Upper lobe of right lung (tissue), 1 donor: ENCODE results near the gene SIDT2. TPM values are rescaled to one million over a fixed set of nuclear protein-coding genes. Genes with fewer than 3 reads are reported as not detected.

Experiments used
- ATAC-seq: fragments of 200-7000 bp; cut with Tn5 transposase; one replicate; pipeline ENCODE4 v1.9.1; 2020; ENCODE audit warnings: mild to moderate bottlenecking, moderate library complexity
- DNase-seq: peaks from one replicate; pipeline ENCODE4 v3.0.0-alpha.2; 2020
- H3K27ac ChIP-seq: fragments of 200-600 bp; one replicate; pipeline ENCODE4 v1.8.0; 2022
- H3K27me3 ChIP-seq: fragments of 200-600 bp; one replicate; pipeline ENCODE4 v1.8.0; 2022; ENCODE audit warnings: mild to moderate bottlenecking
- H3K36me3 ChIP-seq: fragments of 200-600 bp; one replicate; pipeline ENCODE4 v1.8.0; 2022
- H3K4me1 ChIP-seq: fragments of 200-600 bp; one replicate; pipeline ENCODE4 v1.8.0; 2022
- H3K4me3 ChIP-seq: fragments of 200-600 bp; one replicate; pipeline ENCODE4 v1.8.0; 2022; ENCODE audit warnings: mild to moderate bottlenecking
- H3K9me3 ChIP-seq: fragments of 200-600 bp; one replicate; pipeline ENCODE4 v1.8.0; 2022
- intact Hi-C: fragments of 100-400 bp; cut with DNase I; formaldehyde crosslinking; loops from one replicate; pipeline ENCODE4 v1.11.0; 2022
- total RNA-seq: library from RNA; stranded (reverse); fragmentation: NEBNext Ultra II Directional; extraction: Animal tissue kit (Norgen Biotek cat#: 25700); gene quantifications from one replicate; pipeline ENCODE4 v1.2.1, GENCODE V29; 2021
- TF ChIP-seq, protein P1 (sequence below): fragments of 200-600 bp; IDR thresholded peaks from one replicate; pipeline ENCODE4 v1.8.0; 2022; ENCODE audit warnings: antibody characterized with exemption
- donor health status: DM: no; HTN: yes; CAD: no; lungs with severe emphysema.

Gene SIDT2
- total RNA-seq, 1 donor from 2014 or later, result 107 TPM

DNA sequence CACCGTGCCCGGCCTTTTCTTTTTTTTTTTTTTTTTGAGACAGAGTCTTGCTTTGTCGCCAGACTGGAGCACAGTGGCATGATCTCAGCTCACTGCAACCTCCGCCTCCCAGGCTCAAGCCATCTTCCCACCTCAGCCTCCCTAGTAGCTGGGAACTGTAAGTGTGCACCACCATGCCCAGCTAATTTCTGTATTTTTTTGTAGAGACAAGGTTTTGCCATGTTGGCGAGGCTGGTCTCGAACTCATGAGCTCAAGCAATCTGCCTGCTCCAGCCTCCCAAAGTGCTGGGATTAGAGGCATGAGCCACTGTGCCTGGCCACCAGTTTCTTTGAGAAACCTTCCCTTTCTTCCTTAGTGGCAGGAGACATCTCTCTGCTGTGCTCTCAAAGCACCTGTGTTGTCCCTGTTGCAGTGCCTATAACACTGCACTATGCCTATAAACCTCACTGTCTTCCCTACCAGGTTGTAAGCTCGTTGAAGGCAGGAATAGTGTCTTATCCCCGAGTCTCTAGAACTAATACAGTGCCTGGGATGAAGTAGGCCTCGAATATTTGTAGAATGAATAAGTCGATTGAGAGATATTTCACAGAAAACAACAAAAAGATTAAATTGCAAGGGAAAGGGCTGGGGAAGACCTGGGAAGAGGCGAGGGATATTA is 34.3 kb downstream of the SIDT2 start:
- intact Hi-C loops, result no loop called here
- no peaks in the 10 kb centered on the region for H3K27me3 ChIP-seq
- H3K36me3 ChIP-seq, result peaks cover 44% of the 10 kb centered on the region

DNA sequence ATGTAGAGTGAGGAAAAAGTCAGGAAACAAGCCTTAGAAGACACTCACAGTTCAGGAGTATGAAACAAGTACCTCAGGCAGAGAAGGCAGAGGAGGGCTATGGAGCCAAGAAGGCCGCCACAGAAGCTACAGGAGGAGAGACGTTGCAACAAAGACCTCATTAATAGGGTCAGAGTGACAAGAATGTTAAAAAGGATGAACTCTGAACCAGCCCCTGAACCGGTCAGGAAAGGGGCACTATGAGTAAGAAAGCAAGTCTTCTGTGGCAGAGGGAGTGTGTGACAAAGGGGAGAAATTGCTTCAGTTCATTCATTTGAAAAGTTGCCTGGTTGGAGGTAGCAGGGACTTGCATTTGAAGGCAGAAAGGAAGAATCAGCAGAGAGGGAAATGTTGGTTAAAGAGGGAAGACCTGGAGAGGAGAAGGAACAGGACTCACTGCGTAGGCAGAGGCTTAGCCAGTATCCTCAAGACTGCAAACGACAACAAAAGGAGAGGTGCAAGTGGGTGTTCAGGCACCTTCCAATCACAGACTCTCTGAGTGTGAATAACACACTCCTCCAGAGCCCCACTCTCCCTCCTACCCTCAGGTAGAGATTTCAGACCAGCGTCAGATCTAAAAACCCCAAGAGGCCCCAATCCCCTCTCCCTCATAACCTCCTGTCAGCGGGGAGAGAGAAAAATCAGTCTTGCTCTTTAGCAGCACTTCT is 36.0 kb downstream of the SIDT2 start:
- TF ChIP-seq, protein P1, sequence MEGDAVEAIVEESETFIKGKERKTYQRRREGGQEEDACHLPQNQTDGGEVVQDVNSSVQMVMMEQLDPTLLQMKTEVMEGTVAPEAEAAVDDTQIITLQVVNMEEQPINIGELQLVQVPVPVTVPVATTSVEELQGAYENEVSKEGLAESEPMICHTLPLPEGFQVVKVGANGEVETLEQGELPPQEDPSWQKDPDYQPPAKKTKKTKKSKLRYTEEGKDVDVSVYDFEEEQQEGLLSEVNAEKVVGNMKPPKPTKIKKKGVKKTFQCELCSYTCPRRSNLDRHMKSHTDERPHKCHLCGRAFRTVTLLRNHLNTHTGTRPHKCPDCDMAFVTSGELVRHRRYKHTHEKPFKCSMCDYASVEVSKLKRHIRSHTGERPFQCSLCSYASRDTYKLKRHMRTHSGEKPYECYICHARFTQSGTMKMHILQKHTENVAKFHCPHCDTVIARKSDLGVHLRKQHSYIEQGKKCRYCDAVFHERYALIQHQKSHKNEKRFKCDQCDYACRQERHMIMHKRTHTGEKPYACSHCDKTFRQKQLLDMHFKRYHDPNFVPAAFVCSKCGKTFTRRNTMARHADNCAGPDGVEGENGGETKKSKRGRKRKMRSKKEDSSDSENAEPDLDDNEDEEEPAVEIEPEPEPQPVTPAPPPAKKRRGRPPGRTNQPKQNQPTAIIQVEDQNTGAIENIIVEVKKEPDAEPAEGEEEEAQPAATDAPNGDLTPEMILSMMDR, result no peak
- H3K27ac ChIP-seq, result no peak overlapping the region
- no peaks in the 10 kb centered on the region for H3K9me3 ChIP-seq
- DNase-seq (no peak), ATAC-seq (no peak)
- no peak overlapping the region for H3K4me3 ChIP-seq
- H3K4me1 ChIP-seq, result peaks cover 11% of the 10 kb centered on the region
- peaks cover 60% of the 10 kb centered on the region for H3K36me3 ChIP-seq
- intact Hi-C loops, result no loop called here
- no peaks in the 10 kb centered on the region for H3K27me3 ChIP-seq

More for the DNA sequence above, 34.3 kb downstream of the SIDT2 start:
- Histone ChIP-seq H3K27ac (no peak overlapping the region), H3K4me1 (no peaks in the 10 kb centered on the region), H3K9me3 (no peaks in the 10 kb centered on the region), H3K4me3 (no peak overlapping the region)
- TF ChIP-seq, protein P1, result no peak
- DNase-seq, result no peak
- no peak for ATAC-seq

DNA sequence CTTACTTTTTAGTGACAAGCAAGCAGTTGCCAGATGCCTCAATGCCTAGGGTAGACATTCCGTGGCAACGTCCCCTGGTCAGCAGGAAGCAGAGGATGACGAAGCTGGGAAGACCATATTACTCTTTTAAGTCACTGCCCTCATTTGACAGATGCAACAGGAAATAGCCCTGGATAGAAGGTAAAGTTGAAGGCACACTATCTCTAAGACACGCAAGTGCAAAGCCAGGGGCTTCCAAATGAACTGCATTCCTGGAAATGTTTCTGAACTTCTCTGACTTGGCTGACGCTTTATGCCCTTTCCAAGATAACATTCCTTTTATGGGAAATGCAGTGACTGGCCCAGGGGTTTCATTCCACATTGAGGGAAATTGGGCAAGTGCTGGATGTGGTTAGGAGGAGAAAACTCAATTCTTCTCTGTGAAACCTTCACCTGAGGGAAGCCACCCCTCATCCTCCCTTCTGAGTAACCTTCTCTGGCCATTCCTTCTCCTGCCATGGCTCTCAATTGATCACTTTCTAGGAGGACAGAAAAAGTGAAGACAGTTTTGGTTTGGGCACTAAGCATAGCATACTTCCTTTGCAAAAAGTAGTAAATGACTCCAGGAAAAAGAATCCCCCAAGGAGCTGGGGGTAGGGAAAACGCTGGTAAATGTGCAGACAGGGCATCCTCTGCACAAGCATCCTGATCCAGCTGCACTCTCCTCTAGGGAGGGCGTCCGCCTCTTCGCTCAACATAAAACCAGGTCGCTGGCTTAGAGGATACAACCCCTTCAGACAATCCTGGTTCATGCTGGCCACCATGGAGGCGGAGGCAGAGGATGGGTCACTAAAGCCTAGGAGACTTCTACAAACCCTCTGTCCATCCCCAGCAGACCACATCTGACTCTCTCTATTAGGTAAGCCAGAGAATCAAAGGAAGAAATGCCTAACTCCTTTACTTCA is 38.9 kb downstream of the SIDT2 start:
- ATAC-seq (no peak), DNase-seq (peak; percentile 7)
- Histone ChIP-seq H3K9me3 (no peaks in the 10 kb centered on the region), H3K4me3 (no peak overlapping the region), H3K27me3 (no peaks in the 10 kb centered on the region), H3K4me1 (peaks cover 30% of the 10 kb centered on the region), H3K27ac (peak overlapping the region; percentile 48), H3K36me3 (peaks cover 82% of the 10 kb centered on the region)
- TF ChIP-seq, protein P1, result no peak
- intact Hi-C loops, result no loop called here

DNA sequence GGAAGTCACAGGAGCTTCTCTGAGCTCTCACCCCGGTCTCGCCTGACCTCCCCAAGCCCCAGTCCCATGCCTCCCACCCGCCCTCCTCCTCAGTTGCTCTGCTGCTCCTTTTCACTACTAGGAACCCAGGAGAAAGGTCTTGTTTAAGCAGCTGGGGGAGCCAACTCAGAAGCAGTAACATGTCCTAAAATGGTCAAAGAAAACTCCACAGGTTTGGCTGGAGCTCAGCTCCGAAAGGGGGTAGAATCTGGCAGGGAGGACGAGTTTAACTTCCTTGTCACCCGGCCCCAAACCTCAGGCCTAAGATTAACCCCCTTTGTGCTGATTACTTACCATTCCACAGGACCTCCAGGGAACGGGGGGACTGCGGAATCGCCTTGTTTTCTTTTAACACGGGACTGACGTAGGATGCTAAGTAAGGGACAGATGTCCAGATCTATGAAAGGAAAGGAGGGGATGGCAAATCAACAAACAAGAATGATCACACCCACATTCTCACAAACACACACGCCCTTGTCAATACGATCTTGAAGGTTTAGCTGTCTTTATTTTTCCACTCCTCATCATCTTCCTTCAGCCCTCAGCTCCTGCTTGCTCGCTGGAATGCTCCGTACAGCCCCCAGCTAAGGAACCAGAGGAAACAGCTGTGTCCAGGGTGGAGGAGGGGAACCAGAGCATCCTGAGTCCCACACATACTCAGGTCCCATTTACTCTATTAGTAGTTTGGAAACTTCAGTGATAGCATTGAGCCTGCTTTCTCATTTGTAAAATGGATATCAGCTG is 39.8 kb downstream of the SIDT2 start:
- intact Hi-C loops, result no loop called here
- peaks cover 83% of the 10 kb centered on the region for H3K36me3 ChIP-seq

More for the DNA sequence above, 39.8 kb downstream of the SIDT2 start:
- Histone ChIP-seq H3K27me3 (no peaks in the 10 kb centered on the region), H3K4me1 (peaks cover 30% of the 10 kb centered on the region), H3K27ac (peak overlapping the region; percentile 48), H3K4me3 (no peak overlapping the region), H3K9me3 (no peaks in the 10 kb centered on the region)
- TF ChIP-seq, protein P1, result no peak
- DNase-seq, result peak; percentile 33
- ATAC-seq, result no peak
